ENCODE results near the gene ZNF670. TPM values are rescaled to one million over a fixed set of nuclear protein-coding genes. Genes with fewer than 3 reads are reported as not detected.
"Not testable (repeated sequence)": the region's sequence is repeated elsewhere in the genome, so short reads cannot be mapped to it uniquely, and the experiment has no call there.

ZNF670 gene
- total RNA-seq, 3 donors from 2014 or later, result 1.9 to 3.4 (median 2.3) TPM

DNA sequence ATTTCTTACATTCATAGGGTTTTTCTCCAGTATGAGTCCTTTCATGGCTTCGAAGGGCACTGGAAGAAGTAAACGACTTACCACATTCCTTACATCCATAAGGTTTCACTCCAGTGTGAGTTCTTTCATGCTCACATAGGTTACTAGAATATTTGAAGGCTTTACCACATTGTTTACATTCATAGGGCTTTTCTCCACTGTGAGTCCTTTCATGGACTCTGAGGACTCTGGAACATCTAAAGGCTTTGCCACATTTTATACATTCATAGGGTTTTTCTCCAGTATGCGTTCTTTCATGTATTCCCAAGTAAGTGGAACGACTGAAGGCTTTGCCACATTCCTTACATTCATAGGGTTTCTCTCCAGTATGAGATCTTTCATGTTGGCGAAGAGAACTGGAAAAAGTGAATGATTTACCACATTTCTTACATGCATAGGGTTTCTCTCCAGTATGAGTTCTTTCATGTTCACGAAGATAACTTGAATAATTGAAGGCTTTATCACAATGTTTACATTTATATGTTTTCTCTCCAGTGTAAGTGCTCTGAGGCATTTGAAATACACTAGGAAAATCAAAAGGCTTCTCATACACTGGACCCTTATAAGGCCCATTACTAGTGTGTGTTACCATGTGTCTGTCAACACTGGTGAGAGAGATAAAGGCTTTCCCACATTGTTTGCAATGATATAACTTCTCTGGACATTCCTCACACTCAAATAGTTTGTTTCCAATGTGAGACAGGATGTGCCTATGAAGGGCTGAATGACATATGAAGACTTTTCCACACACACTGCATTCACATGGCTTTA, 40.9 kb downstream of the ZNF670 start:
- intact Hi-C loops (cut with DNase I, micrococcal nuclease), result no loop called here
- Histone ChIP-seq H3K4me1 (ENCODE audit: low read depth) (no peaks in the 10 kb centered on the region), H3K36me3 (ENCODE audit: low read depth) (peaks cover 8% of the 10 kb centered on the region), H3K4me3 (no peak overlapping the region), H3K9me3 (peaks cover 92% of the 10 kb centered on the region)
- DNase-seq (no peak), ATAC-seq (no peak)
- no peak for TF ChIP-seq CTCF (IDR thresholded peaks at IDR 0.05)

- H3K9me3 ChIP-seq, result peaks cover 86% of the 10 kb centered on the region
- H3K4me1 ChIP-seq (ENCODE audit: low read depth); H3K36me3 ChIP-seq (ENCODE audit: low read depth); DNase-seq; H3K4me3 ChIP-seq; intact Hi-C loops (cut with DNase I, micrococcal nuclease); ATAC-seq: not testable (repeated sequence)
Observed at GRCh38 chr1:247032306-247032705, 46.3 kb downstream of the ZNF670 start.

Other genes starting within 250 kb of the ZNF670 start
- 10 to 100 TPM; 25.5 to 41.6 (median 27.6) TPM for gene AHCTF1, start 146.9 kb downstream of the ZNF670 start, total RNA-seq
- gene ZNF695, start 70.8 kb downstream of the ZNF670 start, total RNA-seq, result 1 to 10 TPM in 1 of 3 donors, under 1 TPM in 2; 0.52 to 1.7 (median 0.66) TPM
- 1 to 10 TPM; 6.1 to 7.0 (median 6.3) TPM for gene ZNF669, start 25.5 kb upstream of the ZNF670 start, total RNA-seq
- gene ZNF124, start 93.2 kb upstream of the ZNF670 start, total RNA-seq, result 10 to 100 TPM; 41.8 to 78.5 (median 61.3) TPM
- gene VN1R5, start 177.3 kb upstream of the ZNF670 start, total RNA-seq, result not detected